Measurements from ENCODE around the gene KLHL6. TPM values are rescaled to one million over a fixed set of nuclear protein-coding genes. Genes with fewer than 3 reads are reported as not detected.
"Not testable (repeated sequence)": the region's sequence is repeated elsewhere in the genome, so short reads cannot be mapped to it uniquely, and the experiment has no call there.

The KLHL6 gene
- total RNA-seq, 1 donor from 2014 or later = not detected

DNA sequence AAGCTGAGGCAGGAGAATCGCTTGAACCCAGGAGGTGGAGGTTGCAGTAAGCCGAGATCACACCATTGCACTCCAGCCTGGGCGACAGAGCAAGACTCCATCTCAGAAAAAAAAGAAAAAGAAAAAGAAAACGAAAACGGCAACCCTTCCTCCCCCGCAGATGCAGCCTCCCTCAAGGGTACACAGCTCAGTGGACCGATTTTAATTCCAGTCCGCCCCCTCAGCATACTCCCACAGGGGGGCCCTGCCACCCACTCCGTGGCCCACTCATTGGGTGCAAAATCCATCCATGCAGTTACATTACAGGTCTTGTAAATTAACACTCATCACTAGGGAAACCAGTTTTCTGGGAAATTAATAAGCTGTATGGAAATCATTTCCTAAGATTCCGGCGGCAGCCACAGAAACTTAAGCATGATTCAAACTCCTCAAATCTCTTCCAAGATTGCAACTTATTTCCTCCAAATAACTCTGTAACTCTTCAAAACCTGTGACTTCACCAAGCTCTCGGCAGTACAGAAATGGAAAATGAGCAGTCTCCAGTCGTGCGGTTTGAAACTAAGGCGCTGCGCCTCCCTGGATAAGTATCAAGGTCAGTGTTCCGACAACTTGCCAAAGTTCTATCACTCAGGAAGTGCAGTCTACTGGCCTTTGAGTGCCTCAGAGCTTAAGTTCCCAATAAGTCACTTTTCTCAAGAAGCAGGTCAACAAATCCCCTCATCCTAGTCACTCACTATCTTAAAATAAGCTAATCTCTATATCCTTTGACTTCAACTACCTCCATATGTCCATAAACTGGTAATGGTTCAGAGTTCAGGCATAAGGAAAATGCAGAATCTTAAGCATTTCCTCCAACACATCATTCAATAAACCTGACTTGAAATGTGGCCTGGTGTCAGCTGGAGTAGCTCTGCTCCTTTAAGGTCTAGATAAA, 24.7 kb upstream of the KLHL6 start:
- no peaks in the 10 kb centered on the region for H3K36me3 Mint-ChIP-seq (ENCODE audit: unreplicated experiment)
- peaks cover 42% of the 10 kb centered on the region for H3K27me3 Mint-ChIP-seq (ENCODE audit: unreplicated experiment)
- DNase-seq (ENCODE audit: extremely low spot score, unreplicated experiment) = no peak
- no peaks in the 10 kb centered on the region for H3K4me1 Mint-ChIP-seq (ENCODE audit: unreplicated experiment)
- no peak overlapping the region for H3K27ac Mint-ChIP-seq (ENCODE audit: unreplicated experiment)
- no peak for TF ChIP-seq CTCF (IDR thresholded peaks at IDR 0.05)
- no peak overlapping the region for H3K4me3 Mint-ChIP-seq (ENCODE audit: unreplicated experiment)
- H3K9me3 Mint-ChIP-seq (ENCODE audit: unreplicated experiment) = no peaks in the 10 kb centered on the region

- Mint-ChIP-seq H3K4me1 (ENCODE audit: unreplicated experiment) (no peaks in the 10 kb centered on the region), H3K4me3 (ENCODE audit: unreplicated experiment) (no peak overlapping the region), H3K9me3 (ENCODE audit: unreplicated experiment) (no peaks in the 10 kb centered on the region), H3K36me3 (ENCODE audit: unreplicated experiment) (no peaks in the 10 kb centered on the region), H3K27ac (ENCODE audit: unreplicated experiment) (no peak overlapping the region), H3K27me3 (ENCODE audit: unreplicated experiment) (peaks cover 42% of the 10 kb centered on the region)
- DNase-seq (ENCODE audit: extremely low spot score, unreplicated experiment) = no peak
- no peak for TF ChIP-seq CTCF (IDR thresholded peaks at IDR 0.05)
Measured at GRCh38 chr3:183578179-183578578, 22.7 kb upstream of the KLHL6 start.

DNA sequence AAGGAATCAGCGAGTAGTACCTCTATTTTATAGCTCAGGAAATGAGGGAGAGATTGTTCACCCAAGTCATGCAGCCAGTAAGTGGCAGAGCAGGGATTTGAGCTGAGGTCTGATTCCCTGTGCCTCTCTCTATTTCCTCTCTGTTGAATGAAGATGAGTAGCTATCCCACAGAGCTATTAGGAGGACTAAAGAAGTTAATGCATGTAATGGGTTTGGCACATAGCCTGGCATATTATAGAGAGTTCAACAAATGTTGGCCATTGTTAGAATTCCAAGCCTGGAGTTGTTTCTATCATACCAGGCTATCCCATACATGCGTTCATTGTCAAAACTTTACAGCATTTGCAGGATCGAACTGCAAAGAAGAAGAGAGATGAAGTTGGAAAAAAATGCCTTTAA, 21.8 kb upstream of the KLHL6 start:
- no peaks in the 10 kb centered on the region for H3K9me3 Mint-ChIP-seq (ENCODE audit: unreplicated experiment)
- H3K27ac Mint-ChIP-seq (ENCODE audit: unreplicated experiment) = no peak overlapping the region
- H3K4me1 Mint-ChIP-seq (ENCODE audit: unreplicated experiment) = no peaks in the 10 kb centered on the region
- DNase-seq (ENCODE audit: extremely low spot score, unreplicated experiment) = no peak
- no peaks in the 10 kb centered on the region for H3K36me3 Mint-ChIP-seq (ENCODE audit: unreplicated experiment)
- H3K27me3 Mint-ChIP-seq (ENCODE audit: unreplicated experiment) = peaks cover 50% of the 10 kb centered on the region
- TF ChIP-seq CTCF (IDR thresholded peaks at IDR 0.05) = no peak
- H3K4me3 Mint-ChIP-seq (ENCODE audit: unreplicated experiment) = no peak overlapping the region

DNA sequence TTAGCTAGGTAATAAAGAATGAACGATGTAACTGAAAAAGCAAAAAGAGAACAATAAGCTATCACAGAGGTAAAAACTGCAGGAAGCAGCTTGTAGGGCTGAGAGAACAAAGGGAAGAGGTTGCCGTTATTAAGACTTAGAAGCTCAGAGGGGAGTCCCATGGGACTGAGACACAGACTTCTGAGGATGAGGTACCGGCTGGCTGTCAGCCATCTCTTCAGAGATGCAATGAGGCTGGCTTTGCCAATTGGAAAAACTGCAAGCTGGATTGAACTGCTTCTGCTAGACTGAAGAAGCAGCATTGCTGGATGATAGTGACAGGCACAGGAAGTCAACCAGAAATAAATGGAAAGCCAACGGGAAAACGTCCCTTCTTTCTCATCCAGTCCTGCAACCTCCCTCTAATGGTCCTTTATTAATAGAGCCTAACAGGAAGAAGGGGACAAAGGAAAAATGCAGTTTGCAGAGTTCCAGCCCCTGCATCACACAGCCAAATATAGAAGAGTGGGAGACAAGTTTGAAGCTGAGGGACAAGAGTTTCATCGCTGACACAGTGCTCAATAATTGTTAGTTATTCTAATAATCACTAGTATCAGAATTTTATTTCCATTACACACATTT, 21.1 kb upstream of the KLHL6 start:
- no peaks in the 10 kb centered on the region for H3K9me3 Mint-ChIP-seq (ENCODE audit: unreplicated experiment)
- TF ChIP-seq CTCF (IDR thresholded peaks at IDR 0.05) = no peak
- no peaks in the 10 kb centered on the region for H3K4me1 Mint-ChIP-seq (ENCODE audit: unreplicated experiment)
- no peak overlapping the region for H3K4me3 Mint-ChIP-seq (ENCODE audit: unreplicated experiment)
- no peaks in the 10 kb centered on the region for H3K36me3 Mint-ChIP-seq (ENCODE audit: unreplicated experiment)
- no peak for DNase-seq (ENCODE audit: extremely low spot score, unreplicated experiment)
- peaks cover 53% of the 10 kb centered on the region for H3K27me3 Mint-ChIP-seq (ENCODE audit: unreplicated experiment)
- H3K27ac Mint-ChIP-seq (ENCODE audit: unreplicated experiment) = no peak overlapping the region

- Mint-ChIP-seq H3K36me3 (ENCODE audit: unreplicated experiment) (no peaks in the 10 kb centered on the region), H3K4me3 (ENCODE audit: unreplicated experiment) (no peak overlapping the region), H3K27ac (ENCODE audit: unreplicated experiment) (no peak overlapping the region), H3K4me1 (ENCODE audit: unreplicated experiment) (no peaks in the 10 kb centered on the region), H3K9me3 (ENCODE audit: unreplicated experiment) (no peaks in the 10 kb centered on the region), H3K27me3 (ENCODE audit: unreplicated experiment) (peaks cover 40% of the 10 kb centered on the region)
- TF ChIP-seq CTCF (IDR thresholded peaks at IDR 0.05) = no peak
- no peak for DNase-seq (ENCODE audit: extremely low spot score, unreplicated experiment)
Measured at GRCh38 chr3:183572935-183573334, 17.4 kb upstream of the KLHL6 start.

GRCh38 chr3:183570191-183570590, 14.7 kb upstream of the KLHL6 start:
- H3K9me3 Mint-ChIP-seq (ENCODE audit: unreplicated experiment); H3K4me1 Mint-ChIP-seq (ENCODE audit: unreplicated experiment); H3K27ac Mint-ChIP-seq (ENCODE audit: unreplicated experiment); H3K36me3 Mint-ChIP-seq (ENCODE audit: unreplicated experiment); H3K4me3 Mint-ChIP-seq (ENCODE audit: unreplicated experiment); DNase-seq (ENCODE audit: extremely low spot score, unreplicated experiment): not testable (repeated sequence)
- H3K27me3 Mint-ChIP-seq (ENCODE audit: unreplicated experiment) = peaks cover 35% of the 10 kb centered on the region
